Endothelial cell of umbilical vein (primary cell): ENCODE results near the gene NHS. TPM values are rescaled to one million over a fixed set of nuclear protein-coding genes. Genes with fewer than 3 reads are reported as not detected.

Experiments used
- BruUV-seq: library from RNA; stranded (reverse); fragments of 400-500 nt; replicated peaks from 2 replicates; lab custom pipeline; 2021; lab: Mats Ljungman, UMichigan
- CTCF ChIA-PET: fragments of 300-600, 350-600 bp; sonication (Branson Sonifier 250); formaldehyde crosslinking; loops from one replicate; lab custom pipeline; 2021; ENCODE audit warnings: antibody characterized with exemption, inconsistent platforms; lab: Charles Lee
- POLR2A ChIA-PET: fragments of 300-600, 350-600 bp; sonication (Branson Sonifier 250); formaldehyde crosslinking; loops from one replicate; lab custom pipeline; 2021; ENCODE audit warnings: antibody characterized with exemption, inconsistent platforms; lab: Charles Lee
- DNase-seq: peaks from one replicate; pipeline ENCODE4 v3.0.0-alpha.2; 2011; ENCODE audit warnings: low read depth, low spot score
- FAIRE-seq: peaks from 2 replicates; lab custom pipeline; 2011; peaks lifted over from hg19 to GRCh38; lab: Jason Lieb, UNC
- H2AFZ ChIP-seq: 2 replicates; pipeline ENCODE4 v1.6.0; 2012; ENCODE audit warnings: low read depth, low read length, control low read depth, inconsistent platforms
- H3K27ac ChIP-seq: 2 replicates; pipeline ENCODE4 v1.5.1; 2011; ENCODE audit warnings: low read depth, mild to moderate bottlenecking, control low read depth, low read length, moderate library complexity; ENCODE audit not compliant: insufficient read depth
- H3K27me3 ChIP-seq, 2 experiments: 2 replicates each; pipeline versions ENCODE4 v1.6.0 to v1.6.1; 2011; ENCODE audit warnings: low read length in 2 of 2, mixed read lengths in 1 of 2; ENCODE audit not compliant: control insufficient read depth in 2 of 2, insufficient read depth in 2 of 2
- H3K36me3 ChIP-seq, 2 experiments: 2 replicates in 1 of 2; 3 replicates in 1 of 2; pipeline ENCODE4 v1.5.1; 2011; ENCODE audit warnings: low read length in 2 of 2, mild to moderate bottlenecking in 1 of 2, moderate library complexity in 1 of 2; ENCODE audit not compliant: control insufficient read depth in 2 of 2, insufficient read depth in 2 of 2; ENCODE audit errors: extremely low read depth in 1 of 2
- H3K4me1 ChIP-seq: 3 replicates; pipeline ENCODE4 v1.5.1; 2011; ENCODE audit warnings: mild to moderate bottlenecking, low read length; ENCODE audit not compliant: control insufficient read depth, insufficient read depth; ENCODE audit errors: extremely low read depth
- H3K4me2 ChIP-seq: 2 replicates; pipeline ENCODE4 v1.6.1; 2011; ENCODE audit warnings: low read length, control low read depth, mixed read lengths; ENCODE audit not compliant: insufficient read depth
- H3K4me3 ChIP-seq, 3 experiments: fragments of 200-600 bp in 1 of 3; sonication (generic), shearing (Covaris generic) in 1 of 3; replicated peaks in 1 of 3; 2 replicates each; pipeline ENCODE4 v1.5.1; 2011 to 2016; ENCODE audit warnings: control low read depth in 3 of 3, low read length in 3 of 3, mild to moderate bottlenecking in 2 of 3, inconsistent platforms in 1 of 3, low read depth in 1 of 3, moderate library complexity in 1 of 3; ENCODE audit not compliant: insufficient read depth in 1 of 3
- H3K79me2 ChIP-seq: 2 replicates; pipeline ENCODE4 v1.6.0; 2012; ENCODE audit warnings: low read length, inconsistent platforms; ENCODE audit not compliant: control insufficient read depth, insufficient read depth
- H3K9ac ChIP-seq: replicated peaks from 2 replicates; pipeline ENCODE3; 2011; ENCODE audit warnings: low read length, control low read depth; ENCODE audit not compliant: insufficient read depth; ENCODE audit errors: extremely low read depth
- H3K9me1 ChIP-seq: replicated peaks from 3 replicates; pipeline ENCODE4 v1.6.0; 2011; ENCODE audit warnings: mild to moderate bottlenecking, low read length; ENCODE audit not compliant: control insufficient read depth, insufficient read depth; ENCODE audit errors: extremely low read depth
- H3K9me3 ChIP-seq: replicated peaks from 2 replicates; pipeline ENCODE4 v1.5.1; 2012; ENCODE audit warnings: low read length, inconsistent platforms; ENCODE audit not compliant: control insufficient read depth, insufficient read depth
- H4K20me1 ChIP-seq: replicated peaks from 2 replicates; pipeline ENCODE3; 2011; ENCODE audit warnings: mild to moderate bottlenecking, low read length; ENCODE audit not compliant: control insufficient read depth, insufficient read depth; ENCODE audit errors: extremely low read depth
- CTCF ChIP-seq, 2 donors: IDR thresholded peaks; 1 replicate in 1 of 2; 2 replicates in 1 of 2; pipeline ENCODE4 v1.5.1; 2011; ENCODE audit warnings: low read length in 2 of 2, mild to moderate bottlenecking in 2 of 2, moderate library complexity in 2 of 2, control low read depth in 1 of 2, inconsistent platforms in 1 of 2, low read depth in 1 of 2; ENCODE audit not compliant: insufficient read depth in 1 of 2; ENCODE audit errors: extremely low read depth in 1 of 2
- EZH2 ChIP-seq: IDR thresholded peaks from 2 replicates; pipeline ENCODE4 v1.6.1; 2012; ENCODE audit warnings: borderline replicate concordance, low read depth, mild to moderate bottlenecking, moderate library complexity, low read length, inconsistent platforms; ENCODE audit not compliant: severe bottlenecking
- FOS ChIP-seq: IDR thresholded peaks from 2 replicates; pipeline ENCODE4 v1.6.1; 2011; ENCODE audit warnings: mild to moderate bottlenecking, low read length, moderate library complexity, borderline replicate concordance; ENCODE audit not compliant: insufficient read depth
- GATA2 ChIP-seq: IDR thresholded peaks from 2 replicates; pipeline ENCODE4 v1.7.0; 2011; ENCODE audit warnings: low read depth, mild to moderate bottlenecking, moderate library complexity, mixed read lengths, low read length; ENCODE audit not compliant: insufficient read length, insufficient read depth
- JUN ChIP-seq: IDR thresholded peaks from 2 replicates; pipeline ENCODE4 v1.6.1; 2011; ENCODE audit warnings: borderline replicate concordance, low read depth; ENCODE audit not compliant: insufficient read length, insufficient read depth
- MAX ChIP-seq: IDR thresholded peaks from 2 replicates; pipeline ENCODE4 v1.6.1; 2011; ENCODE audit not compliant: insufficient read depth, insufficient read length
- MYC ChIP-seq: IDR thresholded peaks from one replicate; pipeline ENCODE4 v1.6.1; 2011; ENCODE audit warnings: mild to moderate bottlenecking, low read depth, low read length
- POLR2A ChIP-seq: IDR thresholded peaks from 2 replicates; pipeline ENCODE4 v1.6.1; 2012; ENCODE audit warnings: low read depth, mild to moderate bottlenecking, control low read depth, low read length
- POLR2AphosphoS5 ChIP-seq: IDR thresholded peaks from 2 replicates; pipeline ENCODE4 v1.6.1; 2012; ENCODE audit warnings: low read depth, mild to moderate bottlenecking, control low read depth, low read length, moderate library complexity; ENCODE audit not compliant: insufficient read depth
- dilution Hi-C: fragments of 300-500 bp; cut with MboI; formaldehyde crosslinking; loops from one replicate; pipeline ENCODE4 v1.15.0; 2019; ENCODE audit warnings: low sequenced_read_pairs; ENCODE audit not compliant: extremely low pct_ligation_motif_present
- intact Hi-C: fragments of 100-400 bp; cut with micrococcal nuclease; formaldehyde crosslinking; loops from one replicate; pipeline ENCODE4 v1.10.0; 2022
- polyA plus RNA-seq, 4 experiments: library from polyadenylated mRNA; depleted of rRNA in 3 of 4; stranded (reverse) in 3 of 4; unstranded in 1 of 4; fragments of >200 nt; gene quantifications; 2 replicates each; pipeline versions ENCODE4 v1.2.1 to v1.2.3, GENCODE V29; 2011 to 2012; ENCODE audit warnings: missing spikeins in 1 of 4
- total RNA-seq: library from RNA; stranded (reverse); gene quantifications from 2 replicates; pipeline ENCODE4 v1.2.3, GENCODE V29; 2021

The NHS gene
- total and polyA plus RNA-seq, 2 donors (not counting 3 experiments of a cell fraction or from before 2014, with no cell fraction given) = 0.07 to 0.46 TPM

- CTCF ChIA-PET = no interaction called here
- POLR2A ChIA-PET = no interaction called here
- Histone ChIP-seq H3K79me2 (no peaks in the 10 kb centered on the region), H3K27ac (no peak overlapping the region), H3K4me3 (no peak overlapping the region), H4K20me1 (no peaks in the 10 kb centered on the region), H3K36me3 (no peaks in the 10 kb centered on the region), H2AFZ (no peak overlapping the region), H3K4me2 (no peak overlapping the region), H3K4me1 (no peaks in the 10 kb centered on the region), H3K9me3 (no peaks in the 10 kb centered on the region), H3K9ac (no peak overlapping the region), H3K9me1 (no peaks in the 10 kb centered on the region), H3K27me3 (peaks cover 3 to 4% of the 10 kb centered on the region in 2 experiments)
- no peak for TF ChIP-seq CTCF (IDR thresholded peaks at IDR 0.05; ENCODE audit: extremely low read depth in 1 of 2, insufficient read depth in 1 of 2, low read depth in 1 of 2, low read length in 2 of 2)
- no peak for TF ChIP-seq MYC
- TF ChIP-seq MAX = no peak
- no peak for TF ChIP-seq GATA2
- TF ChIP-seq EZH2 = no peak
- no peak for TF ChIP-seq JUN
- TF ChIP-seq FOS = no peak
- no peak for TF ChIP-seq POLR2A
- no peak for TF ChIP-seq POLR2AphosphoS5
- intact Hi-C loops (no loop called here), dilution Hi-C loops (no loop called here)
- no peak for DNase-seq
- FAIRE-seq = no peak
- BruUV-seq = no TSS peak
These were observed 5.7 kb upstream of the NHS start for GRCh38 chrX:17369309-17369708.
